Measurements from ENCODE around the gene ZGLP1.

ZGLP1 gene

GRCh38 chr19:10277795-10278589 is 31.6 kb downstream of the ZGLP1 start:
- no peak for DNase-seq (ENCODE audit: low read depth in 3 of 3)

GRCh38 chr19:10274589-10274988 is 35.0 kb downstream of the ZGLP1 start:
- no peak for DNase-seq (ENCODE audit: low read depth in 3 of 3)

- DNase-seq (ENCODE audit: low read depth in 3 of 3): no peak
These were observed 38.0 kb downstream of the ZGLP1 start for GRCh38 chr19:10271543-10272086.

- peak; percentile 61 to 70 (median 61) for DNase-seq (ENCODE audit: low read depth in 3 of 3)
These were observed 38.8 kb downstream of the ZGLP1 start, which contains the start of gene ICAM1 for GRCh38 chr19:10270616-10271394. ICAM1 (plus strand) TSS chr19:10271120; CDS start chr19:10271160, 40 bp downstream.

GRCh38 chr19:10270180-10270615 is 39.4 kb downstream of the ZGLP1 start:
- DNase-seq (ENCODE audit: low read depth in 3 of 3): peak; percentile 55 to 69 (median 62)

- DNase-seq (ENCODE audit: low read depth in 3 of 3): peak; percentile 79 to 83 (median 81)
These were observed 40.1 kb downstream of the ZGLP1 start for GRCh38 chr19:10269333-10270179.

GRCh38 chr19:10268071-10268470 is 41.5 kb downstream of the ZGLP1 start:
- no peak for DNase-seq (ENCODE audit: low read depth in 3 of 3)

GRCh38 chr19:10266706-10267105 is 42.9 kb downstream of the ZGLP1 start:
- no peak for DNase-seq (ENCODE audit: low read depth in 3 of 3)

- no peak for DNase-seq (ENCODE audit: low read depth in 3 of 3)
These were observed 46.8 kb downstream of the ZGLP1 start for GRCh38 chr19:10262771-10263170.

- DNase-seq (ENCODE audit: low read depth in 3 of 3): peak; percentile 43 to 68 (median 68)
These were observed 49.5 kb downstream of the ZGLP1 start for GRCh38 chr19:10260141-10260584.

- DNase-seq (ENCODE audit: low read depth in 3 of 3): peak; percentile 92 to 98 (median 92)
These were observed 50.3 kb downstream of the ZGLP1 start for GRCh38 chr19:10259162-10259905.

- no peak for DNase-seq (ENCODE audit: low read depth in 3 of 3)
These were observed 51.4 kb downstream of the ZGLP1 start for GRCh38 chr19:10258080-10258710.

GRCh38 chr19:10256970-10257615 is 52.5 kb downstream of the ZGLP1 start:
- no peak for DNase-seq (ENCODE audit: low read depth in 3 of 3)

- DNase-seq (ENCODE audit: low read depth in 3 of 3): no peak
These were observed 53.1 kb downstream of the ZGLP1 start for GRCh38 chr19:10256551-10256950.

GRCh38 chr19:10255358-10255757 is 54.3 kb downstream of the ZGLP1 start:
- no peak for DNase-seq (ENCODE audit: low read depth in 3 of 3)

Measured in stimulated activated CD4-positive, alpha-beta T cell treated with anti-CD3 and anti-CD28 coated beads, TNF-alpha, amount 100 ng/mL, for 48 hours (primary cell).